ENCODE results near the gene AKNA.

Gene AKNA

GRCh38 chr9:114356792-114357191 lies 31.0 kb downstream of the AKNA start:
- DNase-seq (ENCODE audit: low read depth): no peak

DNA sequence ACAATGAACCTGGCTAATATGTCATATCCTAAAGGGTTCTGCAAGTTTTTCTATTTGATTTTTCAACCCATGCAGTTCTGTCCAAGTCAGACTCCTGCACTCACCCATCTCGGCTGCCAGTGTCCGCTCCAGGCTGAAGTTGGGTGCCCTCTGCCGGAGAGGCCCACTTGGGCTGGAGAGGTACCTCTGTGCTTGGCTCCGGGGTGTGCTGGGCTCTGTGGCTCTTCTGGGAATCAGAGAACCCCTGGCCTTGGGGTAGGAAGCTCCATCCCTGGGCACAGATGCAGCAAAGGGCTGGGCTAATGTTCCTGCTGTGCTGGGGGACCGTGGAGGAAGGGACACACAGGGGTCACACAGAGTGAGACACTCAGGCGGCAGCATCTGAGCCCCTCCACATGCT lies 32.0 kb downstream of the AKNA start:
- no peak for DNase-seq (ENCODE audit: low read depth)

- DNase-seq (ENCODE audit: low read depth): no peak
Observed at GRCh38 chr9:114351932-114352331, 35.9 kb downstream of the AKNA start.

DNA sequence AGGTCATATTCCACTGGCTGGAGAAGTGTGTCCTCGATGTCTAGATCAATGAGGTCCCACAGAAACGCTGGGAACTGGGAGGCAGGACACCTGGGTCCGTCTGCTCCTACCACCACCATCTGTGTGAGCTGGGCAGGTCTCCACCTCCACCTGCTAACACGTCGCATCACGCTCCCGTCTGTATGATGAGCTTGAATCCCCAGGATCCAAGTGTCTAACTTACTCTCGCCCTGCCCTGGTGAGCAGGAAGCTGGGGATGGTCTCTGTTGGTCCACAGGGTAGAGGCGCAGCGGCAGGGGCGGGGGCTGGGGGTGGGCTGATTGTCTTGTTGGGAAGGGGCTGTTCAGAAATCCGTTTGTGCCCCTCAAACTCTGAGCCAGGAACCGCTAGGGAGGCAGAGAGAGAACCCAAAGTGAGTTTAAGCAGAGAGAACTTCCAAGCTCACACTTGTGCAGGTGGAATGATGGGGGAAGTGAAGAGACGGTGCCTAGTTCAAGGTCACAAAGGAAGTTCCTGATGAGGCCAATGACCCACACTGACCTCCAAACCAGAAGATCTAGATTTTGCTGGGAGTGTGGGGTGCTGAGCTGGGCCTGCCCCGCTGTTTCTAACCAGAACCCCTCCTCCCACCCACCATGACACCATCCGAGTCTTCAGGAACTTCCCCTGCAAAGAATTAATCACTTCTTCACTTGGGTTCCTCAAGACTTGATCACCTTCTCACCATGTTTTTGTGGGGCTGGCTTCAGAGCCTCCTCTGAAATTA lies 37.0 kb downstream of the AKNA start:
- DNase-seq (ENCODE audit: low read depth): no peak

- no peak for DNase-seq (ENCODE audit: low read depth)
Observed at GRCh38 chr9:114349713-114350480, 37.9 kb downstream of the AKNA start.

DNA sequence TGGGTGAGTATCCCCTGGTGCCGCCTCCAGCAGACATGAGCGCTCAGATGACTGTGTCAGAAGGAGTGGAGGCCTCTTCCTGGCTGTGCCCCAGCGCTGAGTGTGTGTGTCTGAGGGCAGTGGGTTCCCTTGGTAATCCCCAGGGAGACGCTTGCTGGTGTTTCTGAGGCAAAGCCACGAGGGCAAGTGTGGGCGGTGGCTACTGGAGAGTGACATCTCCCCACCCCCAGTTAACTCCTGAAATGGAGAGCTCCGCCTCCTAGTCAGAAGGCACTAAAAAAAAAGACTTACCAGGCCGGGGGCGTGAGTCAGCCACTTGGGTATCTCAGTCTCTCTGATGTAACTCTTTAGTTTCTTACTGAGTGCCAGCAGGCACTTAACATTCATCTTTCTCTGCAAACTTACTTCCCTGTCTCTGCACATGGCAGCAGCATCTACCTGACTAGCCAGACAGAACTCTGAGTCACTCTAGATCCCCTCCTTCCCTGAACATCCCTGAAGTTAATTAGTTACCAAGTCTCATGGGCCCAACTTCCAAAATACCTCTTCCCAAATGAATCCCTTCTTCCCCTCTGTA lies 38.8 kb downstream of the AKNA start:
- peak; percentile 40 for DNase-seq (ENCODE audit: low read depth)

DNA sequence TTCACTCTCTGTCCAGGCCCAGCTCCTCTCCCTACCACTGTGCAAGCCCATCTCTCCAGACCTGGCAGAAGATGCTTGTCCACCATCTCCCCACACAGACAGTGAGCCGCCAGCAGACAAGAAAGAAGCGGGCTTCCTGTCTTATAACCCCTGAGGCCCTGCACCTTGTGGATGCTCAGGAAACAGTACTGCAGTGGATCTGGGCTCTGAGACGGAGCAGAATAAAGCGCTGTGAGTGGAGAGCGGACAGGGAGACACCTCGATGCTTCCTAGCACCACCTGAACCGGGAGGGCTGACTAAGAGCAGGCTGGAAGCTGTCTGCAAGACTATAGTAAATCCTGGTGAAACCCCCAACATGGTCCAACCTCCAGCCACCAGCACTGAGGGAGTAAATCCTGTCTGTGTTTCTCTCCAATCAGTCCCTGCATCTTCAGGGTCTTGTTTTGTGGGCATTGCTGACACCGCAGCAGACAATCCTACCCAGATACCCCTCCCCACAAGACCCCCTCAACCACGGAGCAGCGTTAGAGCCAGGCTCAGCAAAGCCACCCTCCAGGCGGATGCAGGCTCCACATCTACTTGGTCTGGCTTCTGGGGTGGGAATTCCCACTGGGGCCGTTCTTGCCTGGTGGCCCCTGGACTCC lies 39.4 kb downstream of the AKNA start:
- no peak for DNase-seq (ENCODE audit: low read depth)

DNA sequence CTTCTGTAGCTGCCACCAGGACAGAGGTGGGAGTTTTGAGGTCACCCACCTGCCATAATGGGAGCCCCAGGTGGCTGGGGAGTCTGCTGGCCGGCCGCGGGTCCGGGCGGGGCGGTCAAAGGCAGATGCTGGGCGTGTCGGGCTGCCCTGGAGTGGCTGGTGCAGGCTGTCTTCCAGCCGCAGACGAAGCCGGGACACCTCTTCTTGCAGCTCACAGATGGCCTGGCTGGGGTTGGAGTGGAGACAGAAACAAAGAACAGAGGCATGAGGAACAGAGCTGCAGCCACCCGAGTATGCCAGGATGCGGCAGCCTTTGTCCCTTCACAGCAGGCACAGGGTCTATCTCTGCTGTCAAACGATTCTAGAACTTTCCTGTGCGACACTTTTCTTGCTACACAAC lies 40.1 kb downstream of the AKNA start:
- no peak for DNase-seq (ENCODE audit: low read depth)

GRCh38 chr9:114346146-114346545 lies 41.6 kb downstream of the AKNA start:
- no peak for DNase-seq (ENCODE audit: low read depth)

GRCh38 chr9:114345493-114346065 lies 42.2 kb downstream of the AKNA start:
- DNase-seq (ENCODE audit: low read depth): no peak

GRCh38 chr9:114344692-114345091 lies 43.1 kb downstream of the AKNA start:
- DNase-seq (ENCODE audit: low read depth): no peak

DNA sequence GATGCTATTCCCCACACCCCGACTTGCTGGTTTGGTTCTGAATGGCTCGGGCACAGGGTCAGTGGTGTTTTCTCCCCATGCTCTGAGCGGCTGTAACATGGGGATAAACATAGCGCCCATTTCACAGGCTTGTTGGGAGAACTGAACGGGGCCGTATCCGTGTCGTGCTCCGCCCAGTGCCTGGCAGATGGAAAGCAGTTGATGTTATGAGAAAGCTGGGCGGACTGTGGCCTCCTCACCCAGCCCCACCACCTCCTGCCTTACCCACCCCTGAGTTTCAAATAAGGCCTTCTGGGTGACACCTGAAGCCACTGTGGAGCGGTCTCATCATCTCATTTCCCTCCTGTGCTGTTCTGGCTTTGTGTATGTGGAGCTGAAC lies 43.6 kb downstream of the AKNA start:
- no peak for DNase-seq (ENCODE audit: low read depth)

DNA sequence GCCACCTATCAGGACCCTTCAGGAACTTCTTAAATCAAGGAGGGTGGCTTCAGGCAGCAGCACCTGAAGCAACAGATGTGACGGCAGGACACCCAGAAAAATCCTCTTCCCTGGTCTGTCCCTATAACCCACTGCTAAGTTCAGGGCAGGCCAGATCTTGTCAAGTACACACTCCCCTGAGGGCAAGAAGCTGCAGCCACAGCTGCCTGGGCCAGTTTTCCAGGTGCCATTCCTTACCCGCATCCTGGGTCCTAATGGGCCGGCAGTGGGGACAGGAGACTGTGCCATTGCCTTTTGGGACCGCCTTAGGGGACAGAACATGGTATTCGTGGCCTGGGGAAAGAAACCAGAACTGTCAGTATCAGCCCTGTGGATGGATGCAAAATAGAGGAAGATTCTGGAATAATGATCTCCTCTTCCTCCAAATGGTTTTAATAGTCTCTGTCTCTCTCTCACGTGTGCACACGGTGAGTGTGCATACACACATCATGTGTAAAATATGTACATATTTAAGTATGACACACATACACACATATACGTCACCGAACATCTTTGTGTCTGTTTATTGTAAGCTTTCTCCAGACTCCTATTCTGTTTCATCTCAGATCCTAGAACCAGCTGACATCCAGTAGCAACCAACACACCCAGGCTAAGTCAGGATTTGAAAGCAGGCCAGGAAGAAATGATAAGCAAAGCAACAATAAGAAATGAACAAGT lies 44.2 kb downstream of the AKNA start:
- no peak for DNase-seq (ENCODE audit: low read depth)

DNA sequence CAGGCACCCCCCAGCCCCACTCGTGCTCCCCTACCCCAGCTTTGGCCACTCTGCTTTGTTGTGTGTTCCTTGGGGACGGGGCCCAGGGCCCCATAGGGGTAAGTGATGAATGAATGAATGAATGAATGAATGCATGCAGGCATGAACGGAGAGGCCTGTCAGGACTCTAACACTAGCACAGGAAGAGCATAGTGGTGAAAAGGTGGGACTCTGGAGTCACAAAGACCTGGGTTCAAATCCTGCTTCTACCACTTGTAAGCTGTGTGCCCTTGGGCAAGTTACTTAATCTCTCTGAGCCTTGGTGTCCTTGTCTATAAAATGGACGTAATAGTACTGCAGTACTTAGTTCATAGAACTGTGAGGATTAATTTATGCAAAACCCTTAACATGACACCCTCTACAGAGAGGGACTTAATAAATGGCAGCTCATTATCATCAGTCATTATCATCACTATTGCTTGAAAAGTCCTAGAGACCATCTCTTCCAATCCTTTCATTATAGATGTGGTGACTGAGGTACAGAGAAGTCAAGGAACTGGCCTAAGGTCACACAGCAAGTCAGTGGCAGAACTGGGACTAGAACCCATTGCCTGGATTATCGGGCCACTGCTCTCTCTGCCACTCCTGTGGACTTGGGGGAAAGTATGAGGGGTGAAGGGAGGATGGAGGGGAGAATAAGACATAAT lies 44.9 kb downstream of the AKNA start:
- DNase-seq (ENCODE audit: low read depth): no peak

- no peak for DNase-seq (ENCODE audit: low read depth)
Observed at GRCh38 chr9:114341991-114342390, 45.8 kb downstream of the AKNA start.

DNA sequence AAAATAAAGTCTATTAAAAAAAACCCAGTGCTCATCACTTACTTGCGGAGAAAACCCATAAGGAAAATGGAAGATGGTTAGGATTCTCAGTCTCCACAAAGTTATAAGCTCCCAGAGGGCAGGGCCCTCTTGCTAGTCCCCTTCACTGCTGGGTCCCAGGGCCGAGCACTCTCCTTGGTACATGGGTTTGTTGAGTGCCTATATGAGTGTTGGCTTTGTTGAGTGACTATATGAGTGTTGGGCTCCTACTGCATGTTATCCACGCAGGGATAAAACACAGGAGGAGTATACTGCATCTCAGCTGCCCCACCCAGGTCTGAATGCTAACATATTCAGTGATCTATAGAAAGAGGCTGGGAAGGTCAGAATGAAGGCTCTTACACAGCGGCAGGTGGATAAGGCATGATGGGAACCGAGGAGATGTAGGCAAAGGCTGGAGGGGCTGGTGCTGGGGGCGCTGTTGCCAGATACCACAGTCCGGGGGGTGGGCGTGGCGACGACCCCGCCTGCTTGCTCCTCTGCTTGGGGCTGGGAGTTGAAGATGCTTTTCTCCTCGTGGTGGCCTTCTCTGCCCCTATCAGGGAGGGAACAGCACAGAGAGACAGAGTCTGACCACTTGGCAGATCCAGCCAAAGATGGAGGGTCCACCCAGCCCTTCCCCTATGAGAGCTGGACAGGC lies 46.5 kb downstream of the AKNA start:
- DNase-seq (ENCODE audit: low read depth): no peak

DNA sequence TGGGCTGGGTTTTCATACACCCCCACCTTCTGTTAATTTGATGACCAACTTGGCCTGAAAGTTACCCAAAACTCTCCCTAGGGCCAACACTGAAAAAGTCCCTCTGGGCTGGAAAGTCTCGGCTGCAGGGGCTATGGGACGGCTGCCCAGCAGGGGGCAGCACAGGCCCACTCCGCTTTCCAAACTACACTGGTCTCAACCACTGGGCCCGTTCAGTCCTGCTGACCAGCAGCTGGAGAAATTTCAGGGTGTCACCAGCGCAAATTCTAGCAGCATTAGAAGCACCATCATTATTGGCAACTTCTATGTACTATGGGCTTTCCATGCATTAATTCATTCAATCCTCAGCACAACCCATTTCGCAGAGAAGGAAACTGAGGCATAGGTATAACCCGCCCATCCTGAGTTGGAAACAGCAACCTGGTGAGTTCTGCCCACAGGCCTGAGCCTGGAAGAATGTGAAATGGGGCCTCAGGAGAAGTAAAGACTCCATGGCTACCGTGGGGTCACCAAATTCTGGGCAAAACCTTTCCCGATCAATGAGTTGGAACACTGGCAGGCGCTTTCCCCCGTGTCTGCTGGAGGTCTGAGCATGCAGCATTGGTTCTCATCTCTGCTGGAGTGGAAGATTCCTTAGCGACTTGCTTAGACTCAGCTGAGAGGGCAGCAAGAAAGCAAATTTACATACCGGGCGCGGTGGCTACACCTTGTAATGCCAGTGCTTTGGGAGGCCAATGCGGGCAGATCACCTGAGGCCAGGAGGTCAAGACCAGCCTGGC lies 48.5 kb downstream of the AKNA start:
- DNase-seq (ENCODE audit: low read depth): peak; percentile 31

- DNase-seq (ENCODE audit: low read depth): no peak
Observed at GRCh38 chr9:114338187-114338586, 49.6 kb downstream of the AKNA start.

GRCh38 chr9:114336699-114337395 lies 50.9 kb downstream of the AKNA start:
- DNase-seq (ENCODE audit: low read depth): no peak

Measured in stimulated activated CD8-positive, alpha-beta memory T cell treated with anti-CD3 and anti-CD28 coated beads, Interleukin-12 subunit alpha, Interleukin-12 subunit beta, amount 100 ng/mL, for 1 hour (primary cell).